Activated naive CD8-positive, alpha-beta T cell treated with anti-CD3 and anti-CD28 coated beads, Interleukin-2, amount 50 U/mL, for 24 hours (primary cell): ENCODE measurements around the gene ZNF320.
"Not testable (repeated sequence)": the region's sequence is repeated elsewhere in the genome, so short reads cannot be mapped to it uniquely, and the experiment has no call there.

Experiments used
- ATAC-seq: fragments of 150-1000 bp; cut with Tn5 transposase; one replicate; pipeline ENCODE4 v1.10.0; 2021
- DNase-seq: peaks from one replicate; pipeline ENCODE4 v3.0.0; 2021
- H3K27ac Mint-ChIP-seq: one replicate; pipeline ENCODE4 v1.8.0; 2021; ENCODE audit warnings: mild to moderate bottlenecking, mixed read lengths
- H3K27me3 Mint-ChIP-seq: one replicate; pipeline ENCODE4 v1.8.0; 2021; ENCODE audit warnings: mixed read lengths
- H3K36me3 Mint-ChIP-seq: one replicate; pipeline ENCODE4 v1.8.0; 2021; ENCODE audit warnings: low read depth, mixed read lengths
- H3K4me1 Mint-ChIP-seq: one replicate; pipeline ENCODE4 v1.8.0; 2021; ENCODE audit warnings: mixed read lengths
- H3K4me3 Mint-ChIP-seq: one replicate; pipeline ENCODE4 v1.8.0; 2021; ENCODE audit warnings: mild to moderate bottlenecking, moderate library complexity, mixed read lengths
- H3K9me3 Mint-ChIP-seq: one replicate; pipeline ENCODE4 v1.8.0; 2021; ENCODE audit warnings: mixed read lengths

Gene ZNF320

GRCh38 chr19:52897138-52897935 lies at the start of gene ZNF320:
ZNF320 (minus strand) TSS chr19:52897635; CDS start chr19:52890255, 7,380 bp downstream.
- Mint-ChIP-seq H3K4me1 (peaks cover 22% of the 10 kb centered on the region), H3K27me3 (no peaks in the 10 kb centered on the region), H3K9me3 (peaks cover 11% of the 10 kb centered on the region), H3K36me3 (peaks cover 41% of the 10 kb centered on the region), H3K4me3 (peak within 1 kb of the TSS; percentile 85), H3K27ac (peak within 1 kb of the TSS; percentile 83)
- DNase-seq (peak; percentile 93), ATAC-seq (peak; percentile 100)

- H3K4me1 Mint-ChIP-seq, result peaks cover 8% of the 10 kb centered on the region
- peaks cover 44% of the 10 kb centered on the region for H3K9me3 Mint-ChIP-seq
- no peak overlapping the region for H3K4me3 Mint-ChIP-seq
- peaks cover 45% of the 10 kb centered on the region for H3K36me3 Mint-ChIP-seq
- no peak for DNase-seq
- ATAC-seq, result no peak
- H3K27ac Mint-ChIP-seq, result no peak overlapping the region
- no peaks in the 10 kb centered on the region for H3K27me3 Mint-ChIP-seq
Measured at GRCh38 chr19:52946322-52947310, 49.2 kb upstream of the ZNF320 start.

GRCh38 chr19:52945652-52946321 lies 48.4 kb upstream of the ZNF320 start:
- Mint-ChIP-seq H3K9me3 (peaks cover 41% of the 10 kb centered on the region), H3K27me3 (no peaks in the 10 kb centered on the region), H3K27ac (no peak overlapping the region), H3K4me3 (no peak overlapping the region), H3K36me3 (peaks cover 43% of the 10 kb centered on the region), H3K4me1 (peaks cover 15% of the 10 kb centered on the region)
- no peak for ATAC-seq
- no peak for DNase-seq

- not testable (repeated sequence) for H3K27ac Mint-ChIP-seq, H3K4me3 Mint-ChIP-seq, H3K27me3 Mint-ChIP-seq, ATAC-seq, DNase-seq
- Mint-ChIP-seq H3K4me1 (peaks cover 15% of the 10 kb centered on the region), H3K9me3 (peaks cover 32% of the 10 kb centered on the region), H3K36me3 (peaks cover 37% of the 10 kb centered on the region)
Measured at GRCh38 chr19:52944703-52945493, 47.5 kb upstream of the ZNF320 start.

- DNase-seq, result no peak
- Mint-ChIP-seq H3K4me3 (no peak overlapping the region), H3K36me3 (peaks cover 33% of the 10 kb centered on the region), H3K9me3 (peaks cover 25% of the 10 kb centered on the region), H3K27me3 (no peaks in the 10 kb centered on the region), H3K27ac (no peak overlapping the region), H3K4me1 (peaks cover 17% of the 10 kb centered on the region)
- ATAC-seq, result no peak
Measured at GRCh38 chr19:52943884-52944643, 46.6 kb upstream of the ZNF320 start.

GRCh38 chr19:52943134-52943883 lies 45.9 kb upstream of the ZNF320 start:
- Mint-ChIP-seq H3K27ac (peak overlapping the region; percentile 60), H3K9me3 (peaks cover 32% of the 10 kb centered on the region), H3K4me3 (peak overlapping the region; percentile 90), H3K4me1 (peaks cover 23% of the 10 kb centered on the region), H3K36me3 (peaks cover 40% of the 10 kb centered on the region), H3K27me3 (no peaks in the 10 kb centered on the region)
- ATAC-seq, result no peak
- DNase-seq, result no peak

- Mint-ChIP-seq H3K4me3 (peak overlapping the region; percentile 90), H3K4me1 (peaks cover 24% of the 10 kb centered on the region), H3K27me3 (no peaks in the 10 kb centered on the region), H3K27ac (peak overlapping the region; percentile 85), H3K36me3 (peaks cover 41% of the 10 kb centered on the region), H3K9me3 (peaks cover 33% of the 10 kb centered on the region)
- DNase-seq (peak; percentile 92), ATAC-seq (peak; percentile 99)
Measured at GRCh38 chr19:52942386-52943133, 45.1 kb upstream of the ZNF320 start.

GRCh38 chr19:52941941-52942385 lies 44.5 kb upstream of the ZNF320 start:
- peaks cover 34% of the 10 kb centered on the region for H3K9me3 Mint-ChIP-seq
- peak; percentile 33 for ATAC-seq

GRCh38 chr19:52941523-52941922 lies 44.1 kb upstream of the ZNF320 start:
- not testable (repeated sequence) for H3K27me3 Mint-ChIP-seq, DNase-seq, ATAC-seq
- H3K27ac Mint-ChIP-seq, result peak overlapping the region; percentile 85
- H3K4me3 Mint-ChIP-seq, result peak overlapping the region; percentile 90
- peaks cover 38% of the 10 kb centered on the region for H3K9me3 Mint-ChIP-seq
- peaks cover 26% of the 10 kb centered on the region for H3K4me1 Mint-ChIP-seq
- peaks cover 49% of the 10 kb centered on the region for H3K36me3 Mint-ChIP-seq

More at GRCh38 chr19:52941941-52942385, 44.5 kb upstream of the ZNF320 start:
- Mint-ChIP-seq H3K4me3 (peak overlapping the region; percentile 90), H3K4me1 (peaks cover 24% of the 10 kb centered on the region), H3K27me3 (no peaks in the 10 kb centered on the region), H3K27ac (peak overlapping the region; percentile 85), H3K36me3 (peaks cover 44% of the 10 kb centered on the region)
- DNase-seq, result peak; percentile 29

GRCh38 chr19:52940905-52941304 lies 43.5 kb upstream of the ZNF320 start:
- DNase-seq, H3K27ac Mint-ChIP-seq, H3K27me3 Mint-ChIP-seq, ATAC-seq: not testable (repeated sequence)
- Mint-ChIP-seq H3K4me3 (peak overlapping the region; percentile 90), H3K4me1 (peaks cover 26% of the 10 kb centered on the region), H3K9me3 (peaks cover 36% of the 10 kb centered on the region), H3K36me3 (peaks cover 52% of the 10 kb centered on the region)

- ATAC-seq (no peak), DNase-seq (no peak)
- Mint-ChIP-seq H3K4me3 (no peak overlapping the region), H3K27ac (no peak overlapping the region), H3K36me3 (peaks cover 64% of the 10 kb centered on the region), H3K9me3 (peaks cover 25% of the 10 kb centered on the region), H3K4me1 (peaks cover 26% of the 10 kb centered on the region), H3K27me3 (no peaks in the 10 kb centered on the region)
Measured at GRCh38 chr19:52938761-52939160, 41.3 kb upstream of the ZNF320 start.

- peaks cover 35% of the 10 kb centered on the region for H3K9me3 Mint-ChIP-seq
- DNase-seq (no peak), ATAC-seq (no peak)
- H3K36me3 Mint-ChIP-seq, result peaks cover 75% of the 10 kb centered on the region
- H3K4me1 Mint-ChIP-seq, result peaks cover 22% of the 10 kb centered on the region
- no peaks in the 10 kb centered on the region for H3K27me3 Mint-ChIP-seq
- H3K27ac Mint-ChIP-seq, result no peak overlapping the region
- H3K4me3 Mint-ChIP-seq, result no peak overlapping the region
Measured at GRCh38 chr19:52936954-52937325, 39.5 kb upstream of the ZNF320 start.
